HG02852 (cell line): ENCODE data around the gene DICER1.

ENCODE experiments used
- ATAC-seq: cut with Tn5 transposase; IDR thresholded peaks from one replicate; pipeline ENCODE4 v1.9.1; 2021; ENCODE audit warnings: mild to moderate bottlenecking, moderate library complexity; ENCODE audit not compliant: unreplicated experiment

Gene DICER1

DNA sequence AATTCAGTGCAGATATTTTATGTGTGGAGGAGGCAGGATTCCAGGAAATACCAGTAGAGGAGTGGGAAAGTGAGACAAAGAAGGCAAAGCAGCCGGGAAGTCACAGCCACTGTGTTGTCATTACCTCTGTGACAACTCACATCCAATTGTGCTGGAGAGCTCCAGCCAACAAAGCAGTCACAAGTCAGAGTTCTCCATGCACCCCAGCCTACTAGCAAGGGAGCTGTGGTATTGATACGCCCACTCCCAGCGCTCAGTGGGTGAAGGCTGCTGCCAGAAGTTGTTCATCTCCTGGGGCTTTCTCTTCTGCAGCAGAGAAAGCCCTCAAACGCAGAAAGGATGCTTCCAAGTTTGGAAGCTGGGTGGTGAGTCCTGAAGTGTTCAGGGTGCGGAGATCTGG lies 93.9 kb downstream of the DICER1 start:
- ATAC-seq: no peak

DNA sequence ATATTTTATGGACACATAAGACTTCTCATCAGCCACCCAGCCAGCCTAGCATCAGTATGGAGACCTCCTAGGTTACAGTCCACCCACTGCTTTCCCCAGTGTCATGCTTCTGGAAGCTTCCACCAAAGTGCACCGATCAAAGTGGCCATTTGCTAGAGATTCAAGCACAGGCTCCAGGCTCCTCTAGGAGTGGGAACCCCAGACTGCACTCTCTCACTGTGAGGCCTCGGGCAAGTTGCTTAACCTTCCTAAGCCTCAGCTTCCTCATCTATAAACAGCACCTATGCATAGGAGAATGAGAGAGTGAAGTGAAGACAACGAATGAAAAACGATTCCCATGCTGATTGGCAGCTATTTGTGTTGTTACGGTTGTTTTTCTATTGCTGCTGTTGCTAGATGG lies 94.4 kb downstream of the DICER1 start:
- ATAC-seq: no peak

DNA sequence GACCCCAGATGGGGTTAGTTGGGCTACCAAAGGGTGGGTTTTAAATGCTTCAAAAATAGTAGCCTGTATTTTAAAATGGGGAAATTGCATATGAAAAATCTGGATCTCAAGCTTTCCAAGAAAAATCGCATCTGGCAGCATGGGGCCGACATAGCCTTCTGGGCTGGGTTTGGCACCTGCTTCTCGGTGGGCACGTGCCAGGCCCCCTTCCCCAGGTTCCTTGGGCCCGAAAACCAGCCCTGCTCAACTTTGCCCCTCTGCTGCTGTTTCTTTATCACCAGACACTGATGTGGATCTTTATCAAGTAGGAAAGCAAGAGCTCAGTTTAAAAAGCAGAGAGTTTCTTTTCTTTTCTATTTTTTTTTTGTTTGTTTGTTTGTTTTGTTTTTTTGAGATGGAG lies 95.1 kb downstream of the DICER1 start:
- no peak for ATAC-seq

DNA sequence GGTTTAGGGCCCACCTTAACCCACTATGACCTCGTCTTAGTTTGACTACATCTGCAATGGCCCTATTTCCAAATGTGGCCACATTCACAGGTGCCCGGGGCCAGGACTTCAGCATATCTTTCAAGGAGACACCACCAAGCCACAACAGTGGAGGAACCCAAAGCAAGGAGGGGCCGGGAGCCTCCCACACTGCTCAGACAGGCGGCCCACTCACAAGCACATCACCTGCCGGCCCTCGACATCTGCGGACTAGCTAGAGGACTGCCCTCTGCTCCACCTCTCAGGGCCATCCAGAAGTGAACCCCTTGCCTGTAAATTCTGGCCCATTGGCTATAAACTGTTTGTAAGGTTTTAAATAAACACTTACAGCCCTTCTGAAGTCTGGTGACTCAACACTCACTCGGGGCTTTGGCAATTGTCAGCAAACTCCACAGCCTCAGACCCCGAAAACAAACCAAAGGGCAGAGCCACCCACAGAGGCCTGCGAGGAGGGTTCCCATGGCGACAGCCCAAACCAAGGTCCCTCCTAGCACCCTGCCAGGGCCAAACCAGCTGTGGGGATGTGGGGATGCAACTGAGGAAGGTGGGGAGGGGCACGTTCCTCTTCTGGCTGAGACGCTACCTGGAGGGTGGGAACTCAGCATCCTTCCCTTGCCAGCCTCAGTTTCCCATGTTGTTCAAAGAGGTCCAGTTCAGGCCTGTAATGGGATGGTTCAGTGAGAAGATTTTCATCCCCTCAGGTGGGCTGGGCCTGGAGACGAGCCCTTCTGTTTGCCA lies 95.8 kb downstream of the DICER1 start:
- no peak for ATAC-seq

DNA sequence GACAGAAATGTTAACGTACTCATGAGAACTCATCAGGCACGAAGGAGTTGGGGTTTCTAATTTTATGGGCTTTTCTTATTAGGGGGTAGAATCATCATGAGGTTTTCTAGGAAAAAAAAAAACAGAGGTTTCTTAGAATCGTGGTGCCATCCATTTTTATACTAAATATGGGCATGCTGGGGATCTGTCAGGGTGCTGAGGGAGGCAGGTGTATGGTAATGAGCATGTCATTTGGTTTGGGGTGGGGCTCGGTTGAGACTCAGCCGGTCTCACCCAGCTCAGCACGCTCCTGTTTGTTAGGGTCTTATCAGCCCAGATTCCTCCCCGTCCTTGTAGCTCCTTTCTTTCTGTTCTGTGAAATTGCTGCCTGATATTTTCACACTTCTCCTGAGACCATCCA lies 98.2 kb downstream of the DICER1 start:
- no peak for ATAC-seq

DNA sequence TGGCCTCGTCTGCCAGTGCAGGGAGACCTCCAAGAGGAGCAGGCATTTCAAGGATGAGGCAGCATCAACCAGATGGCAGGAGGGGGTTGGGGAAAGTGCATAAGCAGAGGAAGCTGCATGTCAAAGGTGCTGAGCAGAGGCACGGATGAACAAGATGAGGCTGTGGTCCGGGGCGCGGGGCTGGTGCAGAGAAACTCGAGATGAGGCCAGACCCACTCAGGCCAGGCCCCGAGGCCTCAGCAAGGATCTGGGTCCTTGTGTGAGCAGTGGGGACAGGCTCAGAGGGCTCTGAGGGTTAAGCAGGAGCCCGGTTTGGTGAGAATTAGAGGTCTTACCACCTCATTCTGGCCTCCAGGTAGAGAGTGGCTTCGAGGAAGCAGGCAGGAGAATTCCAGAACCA lies 98.8 kb downstream of the DICER1 start:
- ATAC-seq: no peak

DNA sequence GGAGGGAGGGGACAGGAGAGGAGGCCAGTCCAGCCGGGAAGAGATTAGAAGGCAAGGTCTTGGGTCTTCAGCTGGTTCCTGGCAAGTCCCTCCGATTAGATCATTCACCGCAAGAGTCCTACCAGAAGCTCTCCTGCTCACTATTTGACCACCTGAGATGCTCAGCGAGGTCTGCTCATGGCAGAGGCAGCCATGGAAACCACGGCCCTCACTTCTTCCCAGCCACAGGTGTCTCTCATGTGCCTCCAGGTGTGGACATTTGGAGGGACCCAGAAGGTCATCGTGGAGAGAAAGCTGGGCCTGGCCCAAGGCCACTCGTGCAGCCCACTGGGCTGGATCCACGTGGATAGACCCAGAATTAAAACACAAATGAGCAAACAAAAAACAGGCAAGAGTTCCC lies 99.5 kb downstream of the DICER1 start:
- ATAC-seq: no peak

DNA sequence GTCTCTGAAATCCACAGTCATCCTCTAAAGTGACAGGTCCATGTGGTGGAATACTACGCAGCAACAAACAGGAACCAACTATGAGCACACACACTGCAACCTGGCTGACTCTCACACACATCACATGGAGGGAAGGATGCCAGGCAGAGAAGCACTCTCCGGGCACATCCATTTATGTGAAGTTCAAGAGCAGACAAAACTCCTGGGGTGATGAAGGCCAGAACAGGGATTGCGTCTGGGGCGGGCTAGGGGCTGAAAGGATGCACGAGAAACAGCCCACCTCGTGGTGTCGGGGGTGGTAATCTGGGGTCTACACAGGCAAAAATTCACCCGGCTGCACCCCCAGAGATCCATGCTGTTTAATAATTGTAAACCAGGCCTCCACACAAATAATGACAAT lies 100.2 kb downstream of the DICER1 start:
- no peak for ATAC-seq

DNA sequence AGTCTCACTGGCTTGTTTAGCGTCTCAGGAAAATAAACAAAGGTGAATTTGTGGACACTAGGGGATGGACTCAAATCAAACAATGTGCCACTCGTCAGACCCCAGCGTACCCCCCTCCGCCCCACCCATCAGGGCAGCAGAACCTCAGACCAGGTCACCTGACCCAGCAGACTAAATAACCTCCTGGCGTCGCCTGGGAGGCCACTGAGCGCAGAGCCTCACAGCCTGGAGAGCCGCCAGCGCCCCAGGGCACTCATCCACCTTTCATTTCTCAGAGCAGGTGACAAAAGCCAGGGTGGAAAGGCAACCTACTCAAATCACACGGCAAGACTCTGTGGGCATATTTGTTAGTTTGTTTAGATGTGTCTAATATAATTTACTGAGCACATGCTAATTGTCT lies 100.9 kb downstream of the DICER1 start:
- ATAC-seq: no peak

DNA sequence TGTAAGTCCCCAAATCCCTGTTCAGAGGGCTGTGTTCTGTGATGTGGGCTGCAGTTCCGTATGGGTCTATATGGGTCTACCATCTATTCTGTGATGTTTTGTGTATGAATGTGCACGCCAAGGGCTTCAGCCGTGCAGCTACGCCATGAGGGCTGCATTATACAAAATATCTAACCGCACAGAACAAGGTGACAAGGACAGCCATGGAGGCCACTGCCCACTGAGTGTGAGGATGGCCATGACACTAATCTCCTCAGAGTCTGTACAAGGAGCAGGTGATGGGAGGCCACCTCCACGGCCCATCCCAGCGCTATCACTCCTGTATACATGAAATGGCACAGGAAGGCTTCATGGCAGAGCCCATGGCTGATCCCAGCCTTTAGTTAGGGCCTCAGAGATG lies 102.0 kb downstream of the DICER1 start:
- no peak for ATAC-seq

DNA sequence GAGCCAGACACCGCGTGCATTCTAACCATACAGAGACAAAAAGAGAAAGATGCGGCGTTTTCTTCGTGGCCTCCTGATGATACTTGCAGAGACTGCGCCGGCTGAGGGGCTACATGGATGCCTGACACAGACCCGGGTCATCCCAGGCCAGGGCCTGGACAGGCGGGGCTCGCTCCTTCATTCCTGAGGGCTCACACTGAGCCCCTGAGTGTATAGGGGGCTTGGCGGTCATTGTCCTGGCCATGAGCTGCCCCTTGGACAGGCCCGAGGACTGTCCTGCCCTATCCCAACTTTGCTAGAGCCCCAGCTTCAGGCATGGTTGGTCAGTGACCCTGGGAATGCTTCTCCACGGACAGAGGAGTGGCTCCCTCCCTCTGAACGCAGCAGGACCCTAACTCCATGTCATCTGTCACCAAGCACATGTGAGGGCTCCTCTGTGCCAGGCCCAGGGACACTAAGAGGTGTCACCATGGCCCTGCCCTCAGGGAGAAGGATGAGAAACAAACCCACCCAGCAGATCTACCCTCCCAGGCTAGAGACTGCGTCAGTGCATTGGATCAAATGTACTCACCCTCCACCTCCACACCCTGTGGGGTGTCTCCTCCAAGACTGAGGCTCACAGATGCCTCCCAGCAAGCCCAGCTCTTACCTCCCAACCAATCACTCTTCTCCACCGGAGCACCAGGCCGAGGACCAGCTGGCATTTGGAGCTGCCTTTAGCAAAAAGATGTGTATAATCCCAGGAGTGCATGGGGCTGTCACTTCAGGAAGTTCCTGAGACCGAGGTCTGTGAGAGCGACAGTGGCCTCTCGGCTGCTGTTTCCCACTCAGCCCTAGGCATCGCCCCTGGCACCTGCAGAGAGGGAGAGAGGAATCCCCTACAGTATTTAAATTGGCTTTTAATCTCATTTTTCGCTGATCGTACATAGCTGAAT lies 102.7 kb downstream of the DICER1 start:
- ATAC-seq: no peak

DNA sequence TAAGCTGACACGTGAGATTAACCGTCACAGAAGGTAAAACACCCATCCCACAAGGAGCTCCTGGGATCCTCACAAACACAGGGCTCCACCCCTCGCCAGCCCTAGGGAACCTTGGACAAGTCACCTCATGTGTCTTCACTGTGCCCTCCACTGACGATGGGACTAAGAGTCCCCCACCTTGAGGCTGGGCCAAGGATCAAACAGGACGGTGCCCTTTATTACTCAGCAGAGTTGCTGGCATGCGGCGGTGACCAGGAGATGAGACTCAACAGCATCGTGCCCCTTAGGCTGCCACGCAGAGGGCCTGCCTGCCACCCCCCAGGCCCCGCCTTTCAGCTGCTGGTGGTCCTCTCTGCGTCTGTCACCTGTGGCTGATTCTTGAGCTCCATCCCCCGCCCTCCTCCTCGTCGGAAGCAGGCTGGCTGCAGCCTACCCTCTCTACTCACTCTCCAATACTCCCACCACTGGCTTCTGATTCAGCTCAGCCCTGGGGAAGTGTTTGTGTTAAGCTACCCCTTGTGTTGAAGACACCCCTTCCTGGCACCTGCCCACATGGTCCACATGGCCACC lies 105.2 kb downstream of the DICER1 start:
- ATAC-seq: no peak

DNA sequence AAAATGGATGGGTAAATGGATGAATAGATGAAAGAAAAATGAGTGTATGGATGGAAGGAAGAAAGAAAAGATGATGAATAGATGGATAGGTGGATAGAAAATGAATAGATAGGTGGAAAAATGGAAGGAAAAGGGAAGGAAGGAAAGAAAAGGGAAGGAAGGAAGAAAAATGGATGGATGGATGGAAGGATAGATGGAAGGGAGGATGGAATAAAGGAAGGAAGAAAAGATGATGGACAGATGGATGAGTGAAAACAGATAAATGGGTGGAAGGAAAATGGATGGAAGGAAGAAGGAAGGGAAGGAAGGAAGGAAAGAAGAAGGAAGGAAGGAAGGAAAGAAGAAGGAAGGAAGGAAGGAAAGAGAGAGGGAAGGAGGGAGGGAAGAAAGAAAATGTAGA lies 107.4 kb downstream of the DICER1 start:
- no peak for ATAC-seq

DNA sequence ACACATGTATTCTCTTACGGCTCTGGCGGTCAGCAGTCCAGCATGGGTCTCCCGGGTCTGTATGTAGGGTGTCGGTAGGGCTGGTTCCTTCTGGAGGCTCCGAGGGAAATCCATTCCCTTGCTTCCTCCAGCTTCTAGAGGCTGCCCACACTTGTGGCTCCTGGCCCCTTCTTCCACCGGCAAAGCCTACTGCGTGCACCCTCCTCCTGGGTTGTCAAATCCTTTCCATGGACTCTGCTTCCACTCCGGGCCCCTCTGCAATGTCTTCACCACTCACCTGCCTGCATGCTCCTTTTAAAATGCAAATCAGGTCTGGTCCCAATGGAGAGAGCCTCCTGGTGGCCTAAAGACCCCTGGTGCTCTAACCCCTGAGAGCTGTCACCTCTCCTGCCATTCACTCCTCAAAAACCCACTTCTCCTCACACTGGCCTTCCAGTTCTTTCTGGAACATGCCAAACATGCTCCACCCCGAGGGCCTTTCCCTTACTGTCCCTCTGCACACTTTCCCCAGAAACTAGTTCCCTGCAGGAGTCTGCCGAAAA lies 108.5 kb downstream of the DICER1 start:
- ATAC-seq: no peak

DNA sequence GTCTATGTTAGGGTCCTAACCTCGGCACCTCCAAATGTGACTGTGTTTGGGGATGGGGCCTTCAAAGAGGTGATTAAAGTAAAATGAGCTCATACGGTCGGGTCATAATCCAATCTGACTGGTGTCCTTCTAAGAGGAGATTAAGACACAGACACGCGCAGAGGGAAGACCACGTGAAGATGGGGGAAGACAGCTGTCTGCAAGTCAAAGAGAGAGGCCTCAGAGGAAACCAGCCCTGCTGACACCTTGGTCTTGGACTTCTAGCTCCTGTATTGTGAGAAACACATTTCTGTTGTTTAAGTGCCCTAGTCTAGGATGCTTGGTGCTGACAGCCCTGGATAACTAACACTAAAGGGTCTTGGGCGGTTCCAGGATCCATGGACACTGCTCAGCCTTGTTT lies 109.6 kb downstream of the DICER1 start:
- no peak for ATAC-seq

DNA sequence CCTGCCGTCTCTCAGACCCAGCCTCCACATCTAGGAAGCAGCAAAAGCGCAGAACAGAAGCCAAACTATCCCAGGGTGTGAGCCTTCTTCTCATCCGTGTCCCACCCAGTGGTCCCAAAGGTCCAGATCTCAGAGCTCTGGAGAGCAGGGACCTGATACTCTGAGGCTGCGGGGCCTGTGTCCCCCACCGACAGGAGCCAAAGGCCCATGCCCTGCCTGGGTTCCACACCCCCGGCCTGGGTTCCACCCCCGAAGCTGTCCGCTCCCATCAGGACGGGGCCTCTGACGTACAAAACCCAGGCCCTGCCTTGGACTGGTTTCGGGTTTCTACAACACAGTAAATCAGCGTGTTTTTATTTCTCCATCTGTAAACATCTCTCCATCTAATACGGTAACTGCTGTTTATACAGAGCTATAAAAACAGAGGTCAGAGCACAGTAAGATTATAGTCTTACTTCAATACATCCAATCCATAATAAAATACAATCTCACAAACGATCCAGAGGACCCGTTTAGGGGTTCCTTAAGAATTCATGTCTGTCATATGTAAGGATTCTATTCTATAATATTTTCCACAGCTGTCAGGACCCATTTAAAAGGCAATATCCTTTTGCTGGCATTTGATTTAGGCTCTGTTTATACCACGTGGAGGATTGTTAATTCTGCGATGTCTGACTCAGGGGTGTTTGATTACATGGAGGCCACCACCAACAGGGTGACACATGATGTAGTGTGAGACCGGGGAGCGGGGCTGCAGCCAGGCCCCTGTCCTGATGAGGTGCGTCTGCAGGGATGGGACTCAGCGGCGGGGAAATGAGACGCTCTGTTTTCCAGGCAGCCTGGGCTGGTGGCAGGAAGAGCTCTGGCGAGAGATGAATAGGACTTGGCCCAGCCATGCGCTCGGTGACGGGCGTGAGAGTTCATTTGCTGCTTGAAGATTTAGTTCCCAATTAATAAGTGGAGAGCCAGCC lies 110.3 kb downstream of the DICER1 start:
- no peak for ATAC-seq

DNA sequence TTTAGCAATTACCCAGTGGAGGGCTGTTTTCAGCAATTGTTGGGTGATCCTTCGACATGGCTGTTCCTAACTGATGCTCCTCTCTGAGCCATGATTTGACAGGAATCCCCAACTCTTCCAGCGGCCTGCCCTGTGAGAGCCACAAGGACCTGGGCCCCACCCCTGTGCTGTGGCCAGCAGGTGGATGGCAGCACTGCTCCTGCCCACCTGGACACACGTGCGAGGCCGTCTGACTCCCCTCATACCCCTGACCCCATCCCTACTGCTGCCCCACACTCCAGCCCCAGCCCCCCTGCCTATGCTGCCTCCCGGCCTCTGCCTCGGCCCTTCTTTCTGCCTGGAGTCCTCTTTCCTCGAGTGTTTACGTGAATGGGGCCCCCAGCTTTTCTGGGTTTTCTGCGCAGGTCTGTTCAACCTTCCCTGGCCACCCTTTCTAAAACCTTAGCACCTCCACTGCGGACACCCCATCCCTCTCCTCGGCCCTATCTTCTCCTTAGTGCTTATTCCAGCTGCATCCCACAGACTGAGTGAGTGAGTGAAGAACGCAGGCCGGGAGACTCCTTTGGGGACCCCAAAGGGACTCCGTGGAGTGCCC lies 111.4 kb downstream of the DICER1 start:
- no peak for ATAC-seq

DNA sequence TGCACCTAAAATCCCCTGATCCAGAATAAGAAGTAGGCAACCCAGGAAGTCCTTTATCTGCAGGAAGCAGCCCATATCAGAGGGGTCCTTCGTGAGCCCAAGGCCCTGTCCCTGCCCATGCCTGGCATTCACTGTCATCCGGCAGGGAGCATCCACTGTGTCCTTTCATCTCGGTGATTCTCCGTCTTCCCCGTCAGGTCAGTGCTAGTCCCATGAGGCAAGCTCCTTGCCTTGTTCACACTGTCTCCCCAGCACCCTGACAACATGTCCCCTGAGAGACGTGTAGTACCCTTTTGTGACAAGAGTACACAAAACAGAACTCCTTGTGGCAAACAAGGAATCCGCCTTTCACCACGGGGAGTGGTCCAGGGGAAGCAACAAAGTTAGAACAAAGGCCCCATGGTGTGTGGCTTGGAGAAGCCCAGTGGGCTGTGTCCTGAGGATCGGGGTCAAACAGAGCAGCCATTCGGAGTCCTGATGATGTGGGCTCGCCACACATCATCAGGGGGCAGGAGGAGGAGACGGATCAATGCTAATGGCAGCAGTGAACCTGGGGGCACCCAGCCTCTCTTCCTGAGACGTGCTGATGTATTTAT lies 112.1 kb downstream of the DICER1 start:
- ATAC-seq: no peak

DNA sequence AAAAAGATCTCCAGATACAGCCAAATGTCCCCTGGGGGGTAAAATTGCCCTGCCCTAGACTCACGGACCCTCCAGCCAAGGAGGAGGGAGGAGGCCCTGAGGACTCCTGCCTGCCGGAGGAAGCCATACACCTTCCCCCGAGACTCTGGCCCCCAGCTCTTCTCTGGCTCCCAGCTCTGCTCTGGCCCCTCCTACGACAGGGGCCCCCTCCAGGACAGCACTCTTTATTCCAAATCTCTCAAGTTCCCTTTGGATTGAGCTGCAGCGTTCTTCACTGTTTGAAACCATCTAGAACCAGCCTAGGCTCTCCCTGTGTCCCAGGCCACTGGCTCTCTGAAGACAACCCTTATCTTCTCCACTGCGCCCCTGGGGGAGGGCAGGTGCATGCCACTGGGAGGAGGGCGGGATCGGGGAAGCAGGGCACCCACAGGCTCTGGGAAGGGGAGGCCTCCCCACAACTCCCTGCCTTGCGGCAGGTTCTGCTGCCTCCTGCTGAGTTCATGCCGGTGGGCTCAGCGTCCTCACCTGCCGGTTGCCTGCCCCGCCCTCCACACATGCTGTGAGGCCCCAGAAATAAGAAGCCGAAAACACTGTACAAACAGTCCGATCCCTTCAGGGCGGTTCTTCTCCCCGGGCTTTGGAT lies 112.7 kb downstream of the DICER1 start:
- ATAC-seq: no peak
